Measurements from ENCODE around the gene SNAPC1. TPM values are rescaled to one million over a fixed set of nuclear protein-coding genes. Genes with fewer than 3 reads are reported as not detected.

The SNAPC1 gene
- total RNA-seq, 1 experiment from 2014 or later: 11.7 TPM

- DNase-seq: no peak
- peak overlapping the region; percentile 97 for H3K4me3 Mint-ChIP-seq (ENCODE audit: low read depth, unreplicated experiment)
- peak overlapping the region; percentile 24 for H3K27ac Mint-ChIP-seq (ENCODE audit: unreplicated experiment)
- BruUV-seq (replicated peaks): no TSS peak
- no peaks in the 10 kb centered on the region for H3K9me3 Mint-ChIP-seq (ENCODE audit: low read depth, unreplicated experiment)
- peaks cover 34% of the 10 kb centered on the region for H3K36me3 Mint-ChIP-seq (ENCODE audit: insufficient read depth, unreplicated experiment)
- TF ChIP-seq, protein P1, sequence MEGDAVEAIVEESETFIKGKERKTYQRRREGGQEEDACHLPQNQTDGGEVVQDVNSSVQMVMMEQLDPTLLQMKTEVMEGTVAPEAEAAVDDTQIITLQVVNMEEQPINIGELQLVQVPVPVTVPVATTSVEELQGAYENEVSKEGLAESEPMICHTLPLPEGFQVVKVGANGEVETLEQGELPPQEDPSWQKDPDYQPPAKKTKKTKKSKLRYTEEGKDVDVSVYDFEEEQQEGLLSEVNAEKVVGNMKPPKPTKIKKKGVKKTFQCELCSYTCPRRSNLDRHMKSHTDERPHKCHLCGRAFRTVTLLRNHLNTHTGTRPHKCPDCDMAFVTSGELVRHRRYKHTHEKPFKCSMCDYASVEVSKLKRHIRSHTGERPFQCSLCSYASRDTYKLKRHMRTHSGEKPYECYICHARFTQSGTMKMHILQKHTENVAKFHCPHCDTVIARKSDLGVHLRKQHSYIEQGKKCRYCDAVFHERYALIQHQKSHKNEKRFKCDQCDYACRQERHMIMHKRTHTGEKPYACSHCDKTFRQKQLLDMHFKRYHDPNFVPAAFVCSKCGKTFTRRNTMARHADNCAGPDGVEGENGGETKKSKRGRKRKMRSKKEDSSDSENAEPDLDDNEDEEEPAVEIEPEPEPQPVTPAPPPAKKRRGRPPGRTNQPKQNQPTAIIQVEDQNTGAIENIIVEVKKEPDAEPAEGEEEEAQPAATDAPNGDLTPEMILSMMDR (IDR thresholded peaks at IDR 0.05; ENCODE audit: unreplicated experiment): no peak
- intact Hi-C loops (cut with micrococcal nuclease; ENCODE audit: unreplicated experiment): no loop called here
- peaks cover 25% of the 10 kb centered on the region for H3K4me1 Mint-ChIP-seq (ENCODE audit: low read depth, unreplicated experiment)
- CTCF ChIA-PET: interaction anchor here (0.9 to 1.4 kb wide), 4 partner anchors 10 to 241 kb away, joined by 3 to 7 read pairs (median 3); no protein-coding TSS in a partner anchor
- no peaks in the 10 kb centered on the region for H3K27me3 Mint-ChIP-seq (ENCODE audit: unreplicated experiment)
These were observed 663 bp upstream of the SNAPC1 start for GRCh38 chr14:61761557-61761956.

DNA sequence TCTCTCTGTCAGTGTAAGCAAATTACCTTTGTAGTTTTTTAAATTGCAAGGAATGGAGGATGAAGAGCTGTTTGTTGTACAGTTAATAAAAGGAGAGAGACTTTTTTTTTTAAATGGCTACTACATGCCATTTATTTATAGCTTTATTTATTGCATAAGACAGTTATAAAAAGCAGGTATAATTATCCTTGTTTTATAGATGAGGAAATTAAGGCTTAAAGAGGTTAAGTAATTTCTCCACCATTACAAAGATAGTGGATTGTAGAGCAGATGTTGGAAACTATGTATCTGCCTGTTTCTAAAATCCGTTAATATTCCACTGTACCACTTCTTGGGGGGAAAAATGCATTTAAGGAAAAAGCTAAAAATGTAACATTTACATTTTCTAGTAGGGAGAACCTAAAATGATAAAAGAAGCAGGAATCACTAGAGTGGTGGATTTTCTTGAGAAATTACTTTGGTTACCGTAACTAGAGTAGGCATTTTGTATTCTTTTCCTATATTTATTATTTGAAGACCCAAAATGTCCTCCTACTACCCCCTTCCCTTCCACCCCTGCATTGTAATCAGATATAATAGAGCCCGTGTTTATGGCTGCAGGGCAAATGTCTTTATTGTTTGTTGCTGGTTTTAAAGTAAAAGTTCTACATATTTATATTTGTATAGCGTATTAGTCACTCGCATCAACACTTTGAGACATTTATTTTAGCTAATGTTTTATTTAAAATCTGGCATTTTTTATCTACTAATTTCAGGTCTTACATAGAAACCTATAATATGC, 2.3 kb downstream of the SNAPC1 start:
- Mint-ChIP-seq H3K4me1 (ENCODE audit: low read depth, unreplicated experiment) (peaks cover 25% of the 10 kb centered on the region), H3K27me3 (ENCODE audit: unreplicated experiment) (no peaks in the 10 kb centered on the region), H3K9me3 (ENCODE audit: low read depth, unreplicated experiment) (no peaks in the 10 kb centered on the region), H3K4me3 (ENCODE audit: low read depth, unreplicated experiment) (peak overlapping the region; percentile 97), H3K27ac (ENCODE audit: unreplicated experiment) (peak overlapping the region; percentile 63), H3K36me3 (ENCODE audit: insufficient read depth, unreplicated experiment) (peaks cover 34% of the 10 kb centered on the region)
- intact Hi-C loops (cut with micrococcal nuclease; ENCODE audit: unreplicated experiment): no loop called here
- CTCF ChIA-PET: interaction anchor here (0.6 to 1.0 kb wide), 2 partner anchors 19 to 20 kb away, joined by 3 to 6 read pairs; no protein-coding TSS in a partner anchor
- TF ChIP-seq, protein P1 (IDR thresholded peaks at IDR 0.05; ENCODE audit: unreplicated experiment): no peak
- DNase-seq: no peak
- BruUV-seq (replicated peaks): no TSS peak

DNA sequence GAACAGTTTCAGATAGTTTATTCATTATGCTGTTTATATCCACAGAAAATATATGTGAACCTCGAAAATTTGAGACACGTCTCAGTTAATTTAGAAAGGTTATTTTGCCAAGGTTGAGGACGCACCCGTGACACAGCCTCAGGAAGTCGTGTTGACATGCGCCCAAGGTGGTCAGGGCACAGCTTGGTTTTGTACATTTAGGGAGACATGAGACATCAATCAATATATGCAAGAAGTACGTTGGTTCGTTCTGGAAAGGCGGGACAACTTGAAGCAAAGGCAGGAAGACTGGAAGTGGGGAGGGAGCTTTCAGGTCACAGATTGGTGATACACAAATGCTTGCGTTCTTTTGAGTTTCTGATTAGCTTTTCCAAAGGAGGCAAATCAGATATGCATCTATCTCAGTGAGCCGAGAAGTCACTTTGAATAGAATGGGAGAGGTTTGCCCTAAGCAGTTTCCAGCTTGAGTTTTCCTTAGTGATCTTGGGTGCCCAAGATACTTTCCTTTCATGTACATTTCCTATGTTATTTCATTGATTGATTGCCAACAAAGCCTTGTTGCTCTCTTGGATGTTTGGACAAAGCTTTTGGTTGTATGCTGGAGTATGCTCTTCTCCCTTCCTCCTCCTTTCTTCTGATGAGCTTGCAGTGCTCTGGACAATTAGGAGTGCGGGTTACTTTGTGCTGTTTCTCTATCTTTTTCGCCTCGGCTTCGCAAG, 3.2 kb downstream of the SNAPC1 start:
- TF ChIP-seq, protein P1 (IDR thresholded peaks at IDR 0.05; ENCODE audit: unreplicated experiment): no peak
- peak overlapping the region; percentile 19 for H3K27ac Mint-ChIP-seq (ENCODE audit: unreplicated experiment)
- intact Hi-C loops (cut with micrococcal nuclease; ENCODE audit: unreplicated experiment): no loop called here
- no TSS peak for BruUV-seq (replicated peaks)
- peaks cover 37% of the 10 kb centered on the region for H3K36me3 Mint-ChIP-seq (ENCODE audit: insufficient read depth, unreplicated experiment)
- H3K4me1 Mint-ChIP-seq (ENCODE audit: low read depth, unreplicated experiment): peaks cover 25% of the 10 kb centered on the region
- CTCF ChIA-PET: interaction anchor here (0.8 kb wide), 1 partner anchor 228 kb away, joined by 3 read pairs; no protein-coding TSS in a partner anchor
- peak overlapping the region; percentile 97 for H3K4me3 Mint-ChIP-seq (ENCODE audit: low read depth, unreplicated experiment)
- no peak for DNase-seq
- no peaks in the 10 kb centered on the region for H3K27me3 Mint-ChIP-seq (ENCODE audit: unreplicated experiment)
- H3K9me3 Mint-ChIP-seq (ENCODE audit: low read depth, unreplicated experiment): no peaks in the 10 kb centered on the region

DNA sequence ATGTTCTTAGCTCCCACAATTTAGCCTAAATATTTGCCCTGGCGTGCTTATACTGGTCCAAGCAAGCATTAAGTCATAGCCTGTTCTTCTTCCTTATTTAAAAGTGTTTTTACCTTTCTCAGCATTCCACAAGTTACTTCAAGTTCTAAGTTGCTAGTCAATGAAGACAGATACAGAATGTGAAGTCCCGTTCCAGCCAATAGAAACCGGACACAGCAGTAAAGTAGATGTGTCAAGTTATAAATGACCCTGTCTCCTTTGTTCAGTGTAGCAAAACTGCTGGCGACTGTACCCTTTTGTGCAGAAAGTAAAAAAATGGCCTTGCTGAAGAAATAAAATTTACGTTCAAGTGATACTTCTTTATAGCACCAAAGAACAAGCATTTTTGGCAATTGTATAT, 3.9 kb downstream of the SNAPC1 start:
- intact Hi-C loops (cut with micrococcal nuclease; ENCODE audit: unreplicated experiment): no loop called here
- Mint-ChIP-seq H3K4me3 (ENCODE audit: low read depth, unreplicated experiment) (peak overlapping the region; percentile 97), H3K36me3 (ENCODE audit: insufficient read depth, unreplicated experiment) (peaks cover 42% of the 10 kb centered on the region), H3K27me3 (ENCODE audit: unreplicated experiment) (no peaks in the 10 kb centered on the region), H3K9me3 (ENCODE audit: low read depth, unreplicated experiment) (no peaks in the 10 kb centered on the region), H3K27ac (ENCODE audit: unreplicated experiment) (no peak overlapping the region), H3K4me1 (ENCODE audit: low read depth, unreplicated experiment) (peaks cover 25% of the 10 kb centered on the region)
- TF ChIP-seq, protein P1 (IDR thresholded peaks at IDR 0.05; ENCODE audit: unreplicated experiment): no peak
- no peak for DNase-seq
- no TSS peak for BruUV-seq (replicated peaks)
- CTCF ChIA-PET: no interaction called here
